ENCODE measurements around the gene GDPD5.

The GDPD5 gene

DNA sequence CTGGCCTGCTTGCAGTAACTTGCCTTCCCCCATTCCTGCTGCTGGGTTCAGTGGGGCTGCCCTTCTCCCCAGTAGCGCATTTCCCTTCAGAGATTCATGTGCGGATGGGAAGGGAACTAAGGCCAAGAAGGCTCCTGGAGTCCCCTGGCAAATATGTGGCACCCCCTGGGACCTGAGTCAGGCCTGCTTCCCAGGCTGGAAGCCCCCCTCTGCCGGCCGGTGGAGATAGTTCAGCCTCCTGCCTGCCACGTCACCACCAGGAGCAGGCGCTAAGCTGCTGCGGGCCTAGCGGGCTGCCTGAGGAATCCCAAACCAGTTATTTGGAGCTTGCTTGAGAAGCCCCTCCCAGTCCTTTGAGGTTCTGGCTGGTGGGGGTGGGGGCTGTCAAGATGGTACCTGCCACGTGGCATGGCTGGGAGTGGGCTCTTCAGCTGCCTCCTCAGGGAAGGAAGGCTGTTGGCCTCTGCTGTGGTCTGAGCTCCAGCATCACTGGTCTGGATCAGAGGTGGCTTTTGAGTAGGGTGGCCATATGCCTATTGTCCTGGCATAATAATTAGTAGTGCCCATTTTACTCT lies 38.3 kb upstream of the GDPD5 start:
- peak overlapping the region; percentile 93 for H3K4me3 ChIP-seq (ENCODE audit: low read length)
- DNase-seq (ENCODE audit: low read depth), result peak; percentile 94
- H3K9ac ChIP-seq (ENCODE audit: low read length), result peak overlapping the region; percentile 99
- no peaks in the 10 kb centered on the region for H3K9me3 ChIP-seq (ENCODE audit: control insufficient read depth, low read length)
- H3K27me3 ChIP-seq (replicated peaks; ENCODE audit: control insufficient read depth, insufficient read depth, low read length), result no peaks in the 10 kb centered on the region
- H3K4me1 ChIP-seq (ENCODE audit: control insufficient read depth, insufficient read depth, low read length), result peaks cover 71% of the 10 kb centered on the region
- H3K36me3 ChIP-seq (ENCODE audit: control insufficient read depth, insufficient read depth, low read length, severe bottlenecking), result peaks cover 40% of the 10 kb centered on the region

DNA sequence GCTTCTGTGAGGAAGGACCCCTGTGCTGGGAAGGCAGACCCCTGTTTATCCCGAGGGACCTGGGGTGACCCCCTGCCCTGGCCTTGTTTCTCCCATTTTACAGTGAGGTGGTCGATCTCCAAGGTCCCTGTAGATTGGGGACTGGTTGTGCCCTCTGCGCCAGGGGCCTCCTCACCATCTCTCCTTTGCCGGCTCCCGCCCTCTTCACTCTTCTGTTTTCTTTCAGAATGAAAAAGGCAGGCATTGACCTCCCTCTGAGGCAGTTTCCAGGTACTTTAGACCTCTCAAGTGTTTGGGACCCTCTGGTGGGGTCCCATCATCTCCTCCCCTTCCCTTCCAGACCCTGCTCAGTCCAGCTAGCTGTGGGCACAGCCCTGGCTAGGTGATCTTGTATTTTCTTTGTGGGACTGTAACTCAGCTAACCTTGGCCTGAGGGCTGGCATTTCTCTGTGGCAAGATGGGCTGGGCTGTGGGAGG lies 37.8 kb upstream of the GDPD5 start:
- Histone ChIP-seq H3K9ac (ENCODE audit: low read length) (peak overlapping the region; percentile 99), H3K4me3 (ENCODE audit: low read length) (peak overlapping the region; percentile 93), H3K4me1 (ENCODE audit: control insufficient read depth, insufficient read depth, low read length) (peaks cover 71% of the 10 kb centered on the region), H3K36me3 (ENCODE audit: control insufficient read depth, insufficient read depth, low read length, severe bottlenecking) (peaks cover 35% of the 10 kb centered on the region), H3K27me3 (replicated peaks; ENCODE audit: control insufficient read depth, insufficient read depth, low read length) (no peaks in the 10 kb centered on the region), H3K9me3 (ENCODE audit: control insufficient read depth, low read length) (no peaks in the 10 kb centered on the region)
- no peak for DNase-seq (ENCODE audit: low read depth)

DNA sequence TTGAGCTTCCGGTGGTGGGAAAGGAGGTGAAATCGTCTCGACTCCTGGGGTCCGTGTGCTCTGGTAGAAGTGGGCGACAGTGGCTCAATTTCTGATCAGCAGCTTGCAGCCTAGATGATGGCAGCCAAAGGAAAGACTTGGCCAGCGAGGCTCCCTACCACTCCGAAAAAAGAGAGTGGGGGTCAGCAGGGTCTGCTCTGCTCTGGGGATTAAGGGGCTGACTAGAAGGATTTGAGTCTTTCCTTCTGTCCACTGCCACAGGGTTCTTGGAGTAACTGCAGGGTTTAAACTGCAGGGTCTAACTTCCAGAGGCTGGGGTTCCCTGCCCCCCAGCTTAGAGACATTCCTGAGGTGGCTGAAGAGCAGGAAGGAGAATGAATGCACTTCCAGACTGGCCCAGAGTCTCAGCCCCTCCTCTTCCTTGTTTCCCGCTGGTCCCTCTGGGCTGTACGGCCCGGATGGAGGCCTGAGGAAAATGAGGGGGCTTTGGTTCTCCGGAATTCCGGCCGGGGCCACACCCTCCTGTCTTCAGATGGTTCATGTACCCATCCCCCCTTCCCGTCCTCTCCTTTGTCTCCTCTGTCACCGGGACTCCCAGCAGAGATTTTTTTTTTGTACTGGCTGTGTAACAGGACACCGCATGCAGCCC lies 37.2 kb upstream of the GDPD5 start:
- no peaks in the 10 kb centered on the region for H3K27me3 ChIP-seq (replicated peaks; ENCODE audit: control insufficient read depth, insufficient read depth, low read length)
- H3K9me3 ChIP-seq (ENCODE audit: control insufficient read depth, low read length), result no peaks in the 10 kb centered on the region
- H3K4me3 ChIP-seq (ENCODE audit: low read length), result peak overlapping the region; percentile 93
- DNase-seq (ENCODE audit: low read depth), result peak; percentile 63
- peak overlapping the region; percentile 99 for H3K9ac ChIP-seq (ENCODE audit: low read length)
- H3K4me1 ChIP-seq (ENCODE audit: control insufficient read depth, insufficient read depth, low read length), result peaks cover 70% of the 10 kb centered on the region
- peaks cover 29% of the 10 kb centered on the region for H3K36me3 ChIP-seq (ENCODE audit: control insufficient read depth, insufficient read depth, low read length, severe bottlenecking)

DNA sequence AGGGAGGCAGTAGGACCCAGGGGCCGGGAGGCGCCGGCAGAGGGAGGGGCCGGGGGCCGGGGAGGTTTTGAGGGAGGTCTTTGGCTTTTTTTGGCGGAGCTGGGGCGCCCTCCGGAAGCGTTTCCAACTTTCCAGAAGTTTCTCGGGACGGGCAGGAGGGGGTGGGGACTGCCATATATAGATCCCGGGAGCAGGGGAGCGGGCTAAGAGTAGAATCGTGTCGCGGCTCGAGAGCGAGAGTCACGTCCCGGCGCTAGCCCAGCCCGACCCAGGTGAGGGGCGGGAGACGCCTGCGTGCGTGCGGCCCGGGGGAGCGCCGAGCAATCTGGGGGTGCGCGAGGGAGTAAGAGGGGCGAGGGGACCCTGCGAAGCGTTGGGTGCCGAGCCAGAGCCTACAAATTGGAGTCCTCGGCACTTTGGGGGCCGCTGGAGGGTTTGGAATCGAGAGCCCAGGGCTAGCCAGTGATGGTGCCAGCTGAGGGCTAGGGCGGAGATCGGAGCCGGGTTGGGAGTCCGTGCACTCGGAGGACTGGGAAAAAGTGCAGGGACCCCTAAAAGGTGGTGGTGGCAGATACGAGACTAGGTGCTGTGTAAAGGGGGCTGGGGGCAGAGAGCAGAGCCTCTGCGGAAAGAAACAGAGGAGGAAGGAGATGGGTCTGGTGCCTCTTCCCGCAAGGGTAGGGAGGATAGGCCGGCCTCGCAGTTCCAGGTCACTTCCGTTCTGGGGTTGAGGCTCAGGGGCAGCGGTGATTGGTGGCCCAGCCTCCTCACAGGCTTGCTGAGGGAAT lies 36.5 kb upstream of the GDPD5 start, which contains the start of gene SERPINH1:
TSS of gene SERPINH1 (plus strand) at position 206 of the 788 bp plus-strand sequence. CDS start 4,097 bp downstream, outside the sequence.
- H3K9me3 ChIP-seq (ENCODE audit: control insufficient read depth, low read length), result no peaks in the 10 kb centered on the region
- H3K4me1 ChIP-seq (ENCODE audit: control insufficient read depth, insufficient read depth, low read length), result peaks cover 70% of the 10 kb centered on the region
- peak; percentile 93 for DNase-seq (ENCODE audit: low read depth)
- H3K4me3 ChIP-seq (ENCODE audit: low read length), result peak within 1 kb of the TSS; percentile 93
- no peaks in the 10 kb centered on the region for H3K27me3 ChIP-seq (replicated peaks; ENCODE audit: control insufficient read depth, insufficient read depth, low read length)
- H3K36me3 ChIP-seq (ENCODE audit: control insufficient read depth, insufficient read depth, low read length, severe bottlenecking), result peaks cover 22% of the 10 kb centered on the region
- peak within 1 kb of the TSS; percentile 99 for H3K9ac ChIP-seq (ENCODE audit: low read length)

DNA sequence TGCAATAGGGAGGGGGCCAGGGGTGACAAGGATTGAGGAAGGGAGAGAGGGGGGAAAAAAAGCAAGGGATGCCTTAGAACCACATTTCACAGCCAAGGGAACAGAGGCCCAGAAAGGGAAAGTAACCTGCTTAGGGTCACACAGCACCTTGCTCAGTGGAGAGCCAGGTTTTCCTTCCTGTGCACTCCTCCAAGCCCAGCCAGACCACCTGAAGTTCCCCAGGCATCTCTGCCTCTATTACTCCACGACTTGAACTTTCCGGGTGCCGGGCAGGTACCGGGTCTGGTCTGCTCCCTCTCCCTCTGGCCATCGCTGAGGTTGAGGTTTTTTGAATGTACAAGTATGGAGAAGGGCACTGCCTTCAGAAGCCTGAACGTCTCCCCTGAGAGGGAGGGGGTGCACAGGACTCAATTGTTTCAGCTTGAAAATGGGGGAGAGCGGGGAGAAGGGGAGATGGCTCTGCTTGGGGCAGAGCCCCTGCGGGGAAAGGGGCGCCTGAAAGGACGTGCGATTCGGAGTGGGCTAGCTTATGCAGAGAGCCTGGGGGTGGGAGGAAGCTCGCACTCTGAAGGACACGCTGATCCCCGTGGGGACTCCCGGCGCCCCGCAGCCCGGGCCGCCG lies 35.8 kb upstream of the GDPD5 start:
- no peak for DNase-seq (ENCODE audit: low read depth)
- peak overlapping the region; percentile 99 for H3K9ac ChIP-seq (ENCODE audit: low read length)
- peaks cover 15% of the 10 kb centered on the region for H3K36me3 ChIP-seq (ENCODE audit: control insufficient read depth, insufficient read depth, low read length, severe bottlenecking)
- H3K4me3 ChIP-seq (ENCODE audit: low read length), result peak overlapping the region; percentile 93
- H3K27me3 ChIP-seq (replicated peaks; ENCODE audit: control insufficient read depth, insufficient read depth, low read length), result no peaks in the 10 kb centered on the region
- H3K9me3 ChIP-seq (ENCODE audit: control insufficient read depth, low read length), result no peaks in the 10 kb centered on the region
- H3K4me1 ChIP-seq (ENCODE audit: control insufficient read depth, insufficient read depth, low read length), result peaks cover 71% of the 10 kb centered on the region

DNA sequence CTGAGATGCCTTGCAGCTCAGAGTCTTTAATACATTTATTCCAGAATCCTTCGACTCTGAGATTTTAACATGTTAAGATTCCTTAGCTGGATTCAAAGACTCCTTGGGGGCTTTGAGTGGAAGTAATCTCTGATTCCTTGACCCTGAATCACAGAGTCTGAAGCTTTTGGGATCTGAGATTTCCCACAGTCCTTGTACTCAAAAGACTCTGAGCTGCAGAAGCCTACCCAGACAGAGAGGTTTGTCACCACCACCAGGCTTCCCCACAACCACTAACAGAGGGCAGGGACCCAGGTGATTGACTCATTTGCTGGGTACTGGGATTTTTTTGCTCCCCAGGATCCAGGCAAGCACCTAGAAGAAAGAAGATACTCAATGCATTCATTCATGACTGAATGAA lies 34.9 kb upstream of the GDPD5 start:
- Histone ChIP-seq H3K9ac (ENCODE audit: low read length) (peak overlapping the region; percentile 99), H3K9me3 (ENCODE audit: control insufficient read depth, low read length) (no peaks in the 10 kb centered on the region), H3K27me3 (replicated peaks; ENCODE audit: control insufficient read depth, insufficient read depth, low read length) (no peaks in the 10 kb centered on the region), H3K36me3 (ENCODE audit: control insufficient read depth, insufficient read depth, low read length, severe bottlenecking) (peaks cover 7% of the 10 kb centered on the region), H3K4me1 (ENCODE audit: control insufficient read depth, insufficient read depth, low read length) (peaks cover 72% of the 10 kb centered on the region), H3K4me3 (ENCODE audit: low read length) (peak overlapping the region; percentile 93)
- DNase-seq (ENCODE audit: low read depth), result peak; percentile 56

DNA sequence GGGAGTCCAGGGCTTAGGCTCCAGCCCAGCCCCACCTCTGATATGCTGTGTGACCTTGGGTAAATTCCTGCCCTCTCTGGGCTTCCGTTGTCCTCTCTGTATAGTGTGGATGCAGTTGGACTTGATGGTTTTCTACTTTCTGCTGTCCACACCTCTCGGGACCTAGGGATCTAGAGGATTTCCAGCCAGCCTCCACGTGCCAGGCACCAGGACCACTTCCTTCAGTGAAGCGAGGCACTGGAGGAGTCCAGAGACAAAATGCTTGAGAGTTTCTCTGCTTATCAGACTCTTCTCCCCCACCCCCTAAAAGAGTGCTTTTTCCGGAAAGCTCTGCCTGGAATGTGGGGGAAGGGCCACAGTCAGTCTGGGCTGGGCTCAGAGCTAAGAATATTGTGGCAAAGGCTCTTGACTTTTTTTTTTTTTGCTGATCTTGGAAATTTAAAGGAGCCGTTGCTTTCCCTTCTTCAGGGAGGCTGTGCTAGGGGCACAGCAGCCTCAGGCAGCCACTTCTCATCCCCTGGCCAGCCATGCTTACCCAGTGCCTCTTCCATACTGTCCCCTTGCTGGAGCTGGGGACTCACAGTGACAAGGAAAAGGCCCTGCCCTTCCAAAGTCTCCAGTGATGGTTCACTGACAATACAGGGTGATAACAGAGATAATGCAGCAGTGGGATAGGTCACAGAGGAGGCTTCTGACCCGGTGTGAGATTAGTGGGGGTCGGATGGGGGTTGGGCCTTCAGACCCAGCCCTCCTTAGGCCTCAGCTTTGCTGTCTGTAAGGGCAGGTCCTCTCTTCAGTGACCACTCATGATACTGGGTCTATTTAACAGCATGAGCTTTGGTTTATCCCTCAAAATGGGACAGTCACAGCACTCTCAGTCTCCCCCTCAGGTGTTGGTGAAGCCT lies 33.5 kb upstream of the GDPD5 start:
- Histone ChIP-seq H3K27me3 (replicated peaks; ENCODE audit: control insufficient read depth, insufficient read depth, low read length) (no peaks in the 10 kb centered on the region), H3K9me3 (ENCODE audit: control insufficient read depth, low read length) (no peaks in the 10 kb centered on the region), H3K36me3 (ENCODE audit: control insufficient read depth, insufficient read depth, low read length, severe bottlenecking) (no peaks in the 10 kb centered on the region), H3K4me3 (ENCODE audit: low read length) (peak overlapping the region; percentile 70), H3K4me1 (ENCODE audit: control insufficient read depth, insufficient read depth, low read length) (peaks cover 70% of the 10 kb centered on the region), H3K9ac (ENCODE audit: low read length) (peak overlapping the region; percentile 99)
- DNase-seq (ENCODE audit: low read depth), result peak; percentile 83

DNA sequence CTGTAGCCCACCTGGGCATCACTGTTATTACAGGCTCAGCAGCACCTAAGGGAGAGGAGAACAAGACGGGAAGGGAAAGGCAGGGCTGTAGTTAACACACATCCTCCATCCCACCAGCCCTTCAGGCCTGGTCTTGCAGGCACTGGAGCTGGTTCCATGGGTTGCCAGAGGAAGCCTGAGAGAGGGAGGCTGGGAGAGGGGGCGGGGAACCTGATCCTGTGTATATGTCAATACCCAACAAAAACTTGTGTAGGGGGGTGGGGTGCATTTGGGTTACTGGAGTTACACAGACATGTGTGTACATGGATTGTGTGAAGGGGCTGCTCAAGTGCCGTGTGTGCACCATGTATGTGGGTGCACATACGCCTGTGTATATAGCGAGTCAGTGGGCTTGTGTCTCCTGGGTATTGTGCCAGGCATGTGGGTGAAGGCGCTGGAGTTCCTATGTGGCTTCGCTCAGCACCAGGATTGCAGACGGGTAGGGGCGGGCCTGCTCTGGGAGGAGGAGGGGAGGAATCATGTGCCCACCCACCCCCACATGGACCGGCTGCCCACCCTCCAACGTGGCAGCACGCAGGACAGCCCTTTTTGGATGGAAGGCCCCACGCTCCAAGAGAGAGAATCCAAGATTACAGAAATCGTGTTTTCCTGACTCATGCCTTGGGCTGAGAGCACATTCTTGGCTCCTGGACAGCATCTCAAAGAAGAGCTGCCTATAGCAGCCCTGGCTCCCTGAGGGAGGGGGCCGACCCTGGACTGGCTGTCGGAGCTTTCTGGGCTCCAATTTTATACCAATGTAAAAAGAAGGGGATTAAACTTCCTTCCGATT lies 32.1 kb upstream of the GDPD5 start:
- H3K9me3 ChIP-seq (ENCODE audit: control insufficient read depth, low read length), result no peaks in the 10 kb centered on the region
- DNase-seq (ENCODE audit: low read depth), result peak; percentile 97
- H3K4me3 ChIP-seq (ENCODE audit: low read length), result peak overlapping the region; percentile 70
- peak overlapping the region; percentile 99 for H3K9ac ChIP-seq (ENCODE audit: low read length)
- peaks cover 81% of the 10 kb centered on the region for H3K4me1 ChIP-seq (ENCODE audit: control insufficient read depth, insufficient read depth, low read length)
- no peaks in the 10 kb centered on the region for H3K27me3 ChIP-seq (replicated peaks; ENCODE audit: control insufficient read depth, insufficient read depth, low read length)
- H3K36me3 ChIP-seq (ENCODE audit: control insufficient read depth, insufficient read depth, low read length, severe bottlenecking), result no peaks in the 10 kb centered on the region

DNA sequence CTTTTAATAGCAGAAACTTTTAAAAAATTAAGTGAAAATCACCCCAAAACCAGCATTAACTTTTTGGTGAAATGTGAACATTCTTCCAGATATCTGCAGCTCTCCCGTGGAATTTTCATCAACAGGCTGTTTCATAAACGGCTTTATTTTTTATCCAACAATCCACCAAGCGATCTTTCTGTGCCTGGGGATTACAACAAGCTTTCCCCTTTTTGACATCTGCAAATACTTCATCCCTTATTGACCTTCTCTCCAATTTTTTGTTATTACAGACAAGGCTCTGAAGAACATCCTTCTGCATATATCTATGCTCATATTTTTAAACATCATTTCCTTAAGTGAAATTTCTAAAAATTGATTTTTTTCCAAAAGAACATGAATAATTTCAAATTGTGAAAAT lies 30.5 kb upstream of the GDPD5 start:
- H3K27me3 ChIP-seq (replicated peaks; ENCODE audit: control insufficient read depth, insufficient read depth, low read length), result no peaks in the 10 kb centered on the region
- no peaks in the 10 kb centered on the region for H3K36me3 ChIP-seq (ENCODE audit: control insufficient read depth, insufficient read depth, low read length, severe bottlenecking)
- H3K9ac ChIP-seq (ENCODE audit: low read length), result peak overlapping the region; percentile 99
- no peaks in the 10 kb centered on the region for H3K9me3 ChIP-seq (ENCODE audit: control insufficient read depth, low read length)
- peaks cover 77% of the 10 kb centered on the region for H3K4me1 ChIP-seq (ENCODE audit: control insufficient read depth, insufficient read depth, low read length)
- no peak overlapping the region for H3K4me3 ChIP-seq (ENCODE audit: low read length)
- no peak for DNase-seq (ENCODE audit: low read depth)

All from adipocyte (in vitro differentiated cells).